H1 (cell line): ENCODE data around the gene TTC39A. TPM values are rescaled to one million over a fixed set of nuclear protein-coding genes. Genes with fewer than 3 reads are reported as not detected.

ENCODE experiments used
- CTCF ChIA-PET: fragments of 300-600 bp; sonication (Branson Sonifier 250); formaldehyde crosslinking; loops from one replicate; lab custom pipeline; 2021; ENCODE audit not compliant: partially characterized antibody; lab: Charles Lee
- POLR2A ChIA-PET: fragments of 300-600 bp; sonication (Branson Sonifier 250); formaldehyde crosslinking; loops from one replicate; lab custom pipeline; 2021; ENCODE audit warnings: inconsistent platforms; ENCODE audit not compliant: partially characterized antibody; lab: Charles Lee
- DNase-seq, 2 experiments: peaks; one replicate each; pipeline versions ENCODE4 v3.0.0 to v3.0.0-alpha.2; 2010 to 2022; ENCODE audit warnings: low spot score in 2 of 2, low read depth in 1 of 2, mixed read lengths in 1 of 2
- FAIRE-seq: peaks from 2 replicates; lab custom pipeline; 2011; peaks lifted over from hg19 to GRCh38; lab: Jason Lieb, UNC
- H2AFZ ChIP-seq: 2 replicates; pipeline ENCODE4 v1.8.1; 2012; ENCODE audit warnings: low read length, inconsistent platforms
- H2AK5ac ChIP-seq: 2 replicates; pipeline ENCODE4 v1.6.1; 2013; ENCODE audit warnings: low read depth, low read length
- H2BK120ac ChIP-seq: replicated peaks from 2 replicates; pipeline ENCODE3; 2013; ENCODE audit warnings: low read depth, low read length, inconsistent platforms
- H2BK12ac ChIP-seq: 2 replicates; pipeline ENCODE4 v1.6.1; 2013; ENCODE audit warnings: low read depth, low read length
- H2BK15ac ChIP-seq: 2 replicates; pipeline ENCODE4 v1.6.1; 2013; ENCODE audit warnings: low read length
- H2BK20ac ChIP-seq: 2 replicates; pipeline ENCODE4 v1.6.1; 2013; ENCODE audit warnings: low read length
- H2BK5ac ChIP-seq: 2 replicates; pipeline ENCODE4 v1.6.1; 2013; ENCODE audit warnings: low read depth, low read length
- H3K14ac ChIP-seq: 2 replicates; pipeline ENCODE4 v1.6.1; 2013; ENCODE audit warnings: inconsistent platforms; ENCODE audit not compliant: insufficient read length
- H3K18ac ChIP-seq: 2 replicates; pipeline ENCODE4 v1.6.1; 2013; ENCODE audit warnings: low read length; ENCODE audit errors: extremely low read depth
- H3K23ac ChIP-seq: 2 replicates; pipeline ENCODE4 v1.6.1; 2013; ENCODE audit warnings: inconsistent platforms; ENCODE audit not compliant: insufficient read length
- H3K23me2 ChIP-seq: 2 replicates; pipeline ENCODE4 v1.6.1; 2013; ENCODE audit warnings: low read depth, low read length
- H3K27ac ChIP-seq: 2 replicates; pipeline ENCODE4 v1.6.1; 2011; ENCODE audit warnings: low read depth, low read length, inconsistent platforms
- H3K27me3 ChIP-seq, 4 experiments: replicated peaks in 1 of 4; 1 replicate in 1 of 4; 2 replicates in 3 of 4; pipeline versions ENCODE4 v1.6.1 to v1.8.1; 2011 to 2013; ENCODE audit warnings: low read length in 3 of 4, mild to moderate bottlenecking in 3 of 4, inconsistent platforms in 2 of 4, mixed read lengths in 2 of 4, moderate library complexity in 1 of 4; ENCODE audit not compliant: control insufficient read depth in 3 of 4, insufficient read depth in 3 of 4; ENCODE audit errors: extremely low read depth in 1 of 4
- H3K36me3 ChIP-seq, 4 experiments: 2 replicates each; pipeline versions ENCODE4 v1.6.1 to v1.8.1; 2011 to 2013; ENCODE audit warnings: mild to moderate bottlenecking in 4 of 4, low read length in 3 of 4, moderate library complexity in 2 of 4, control low read depth in 1 of 4, inconsistent platforms in 1 of 4; ENCODE audit not compliant: insufficient read depth in 4 of 4, control insufficient read depth in 2 of 4
- H3K4ac ChIP-seq: replicated peaks from 2 replicates; pipeline ENCODE3; 2013; ENCODE audit warnings: low read length, low read depth, mixed read lengths, inconsistent platforms; ENCODE audit not compliant: insufficient read length
- H3K4me1 ChIP-seq, 4 experiments: replicated peaks in 1 of 4; 1 replicate in 1 of 4; 2 replicates in 3 of 4; pipeline versions ENCODE4 v1.6.1 to v1.8.1; 2011 to 2013; ENCODE audit warnings: low read length in 3 of 4, inconsistent platforms in 2 of 4, mixed read lengths in 1 of 4; ENCODE audit not compliant: insufficient read depth in 4 of 4, control insufficient read depth in 3 of 4
- H3K4me2 ChIP-seq, 2 experiments: 2 replicates each; pipeline versions ENCODE4 v1.6.1 to v1.8.1; 2011 to 2013; ENCODE audit warnings: low read depth in 2 of 2, low read length in 2 of 2, control low read depth in 1 of 2, inconsistent platforms in 1 of 2, mild to moderate bottlenecking in 1 of 2; ENCODE audit not compliant: insufficient read depth in 1 of 2
- H3K4me3 ChIP-seq, 4 experiments: fragments of 200-600, 300-600 bp in 1 of 4; sonication (generic), shearing (Covaris generic), sonication (Bioruptor Twin) in 1 of 4; 2 replicates each; pipeline versions ENCODE4 v1.5.1 to v1.8.1; 2011 to 2016; ENCODE audit warnings: low read length in 4 of 4, low read depth in 3 of 4, control low read depth in 2 of 4, inconsistent platforms in 2 of 4, mild to moderate bottlenecking in 2 of 4, mixed read lengths in 1 of 4, moderate library complexity in 1 of 4; ENCODE audit not compliant: insufficient read depth in 2 of 4; ENCODE audit errors: extremely low read depth in 1 of 4
- H3K56ac ChIP-seq: replicated peaks from 2 replicates; pipeline ENCODE3; 2013; ENCODE audit warnings: low read depth, mild to moderate bottlenecking, mixed read lengths, low read length, inconsistent platforms; ENCODE audit not compliant: insufficient read length
- H3K79me1 ChIP-seq: 2 replicates; pipeline ENCODE4 v1.6.1; 2013; ENCODE audit warnings: low read depth, low read length, control low read depth
- H3K79me2 ChIP-seq, 2 experiments: 2 replicates each; pipeline versions ENCODE4 v1.6.1 to v1.8.1; 2012 to 2013; ENCODE audit warnings: low read length in 2 of 2, mild to moderate bottlenecking in 2 of 2, inconsistent platforms in 1 of 2; ENCODE audit not compliant: insufficient read depth in 2 of 2, control insufficient read depth in 1 of 2
- H3K9ac ChIP-seq, 4 experiments: replicated peaks in 1 of 4; 1 replicate in 1 of 4; 2 replicates in 3 of 4; pipeline versions ENCODE4 v1.6.1 to v1.8.1; 2011 to 2013; ENCODE audit warnings: low read depth in 3 of 4, low read length in 3 of 4, control low read depth in 2 of 4, mild to moderate bottlenecking in 2 of 4, moderate library complexity in 2 of 4, inconsistent platforms in 1 of 4; ENCODE audit errors: extremely low read depth in 1 of 4
- H3K9me3 ChIP-seq, 2 experiments: 2 replicates each; pipeline versions ENCODE4 v1.6.1 to v1.8.1; 2012 to 2013; ENCODE audit warnings: mild to moderate bottlenecking in 2 of 2, moderate library complexity in 2 of 2, control low read depth in 1 of 2, inconsistent platforms in 1 of 2, low read depth in 1 of 2, low read length in 1 of 2, mixed read lengths in 1 of 2; ENCODE audit not compliant: insufficient read depth in 2 of 2
- H4K20me1 ChIP-seq, 2 experiments: replicated peaks in 1 of 2; 2 replicates each; pipeline versions ENCODE3 to v1.8.1; 2011 to 2013; ENCODE audit warnings: inconsistent platforms in 2 of 2, low read length in 2 of 2, mild to moderate bottlenecking in 1 of 2; ENCODE audit not compliant: insufficient read depth in 2 of 2, control insufficient read depth in 1 of 2
- H4K5ac ChIP-seq: 2 replicates; pipeline ENCODE4 v1.6.1; 2013; ENCODE audit warnings: low read length, low read depth, mixed read lengths, inconsistent platforms; ENCODE audit not compliant: insufficient read length
- H4K8ac ChIP-seq: 2 replicates; pipeline ENCODE4 v1.8.0; 2013; ENCODE audit warnings: mild to moderate bottlenecking, moderate library complexity, low read length, inconsistent platforms; ENCODE audit not compliant: insufficient read depth; ENCODE audit errors: extremely low read depth
- H4K91ac ChIP-seq: replicated peaks from 2 replicates; pipeline ENCODE3; 2013; ENCODE audit warnings: low read length, mixed read lengths, inconsistent platforms; ENCODE audit not compliant: insufficient read length
- SIX5 ChIP-seq: IDR thresholded peaks from 2 replicates; pipeline ENCODE4 v1.6.1; 2011; ENCODE audit warnings: mild to moderate bottlenecking, low read depth, low read length
- WGBS, 2 experiments: shearing (Covaris generic) in 1 of 2; methylation state at CpG; one replicate each; pipeline versions ENCODE4 v1.1.6 to v1.1.7; 2013 to 2015; ENCODE audit warnings: low lambda C conversion rate in 2 of 2, mixed read lengths in 2 of 2, inconsistent platforms in 1 of 2, low coverage in 1 of 2, missing lambda C conversion rate in 1 of 2; ENCODE audit not compliant: insufficient replicate concordance in 2 of 2, insufficient coverage in 1 of 2, insufficient read length in 1 of 2; ENCODE audit errors: extremely low coverage in 1 of 2, missing lambda C conversion rate in 1 of 2; 5-methylcytosine and 5-hydroxymethylcytosine counted together
- polyA plus RNA-seq, 7 experiments: library from polyadenylated mRNA; depleted of rRNA in 3 of 7; stranded (reverse) in 5 of 7; unstranded in 2 of 7; fragments of >200 nt in 5 of 7; fragments of 200-250 nt in 2 of 7; gene quantifications; 1 replicate in 5 of 7; 2 replicates in 1 of 7; 4 replicates in 1 of 7; pipeline versions ENCODE4 v1.2.1 to v1.2.3, GENCODE V29; 2011 to 2013; ENCODE audit warnings: missing spikeins in 2 of 7, mixed read lengths in 2 of 7
- total RNA-seq: library from RNA; stranded (reverse); fragmentation: NEBNext Ultra II Directional; extraction: Animal tissue kit (Norgen Biotek cat#: 25700); gene quantifications from 2 replicates; pipeline ENCODE4 v1.2.1, GENCODE V29; 2021

The TTC39A gene
- total and polyA plus RNA-seq, 2 of the 8 experiments (the other 6 are each of a cell fraction or from before 2014, with no cell fraction given) = 5.5 to 5.8 TPM

- Histone ChIP-seq H3K4me3 (no peak overlapping the region), H4K20me1 (no peaks in the 10 kb centered on the region), H3K79me1 (no peaks in the 10 kb centered on the region), H3K4ac (no peak overlapping the region), H2AK5ac (no peak overlapping the region), H3K9me3 (no peaks in the 10 kb centered on the region), H3K23me2 (no peaks in the 10 kb centered on the region), H3K4me1 (no peaks in the 10 kb centered on the region), H3K36me3 (peaks cover 0 to 9% (median 2%) of the 10 kb centered on the region in 4 experiments; a peak in 2 of 8 replicates), H3K23ac (no peak overlapping the region), H3K27ac (no peak overlapping the region), H3K56ac (no peak overlapping the region), H2BK5ac (no peak overlapping the region), H2BK12ac (no peak overlapping the region), H3K4me2 (no peak overlapping the region), H4K5ac (no peak overlapping the region), H2BK20ac (no peak overlapping the region), H3K18ac (no peak overlapping the region), H2BK15ac (no peak overlapping the region), H3K14ac (no peak overlapping the region), H2AFZ (no peak overlapping the region), H2BK120ac (no peak overlapping the region), H4K91ac (no peak overlapping the region), H3K27me3 (no peaks in the 10 kb centered on the region), H3K79me2 (no peaks in the 10 kb centered on the region), H3K9ac (no peak overlapping the region), H4K8ac (no peak overlapping the region)
- WGBS, 2 experiments = 89% methylated on average over 7 of the region's 7 CpGs; no CpG with 5 or more reads in 1 of the 2 experiments
- ChIA-PET CTCF (interaction anchor here (1.7 to 2.6 kb wide), 2 partner anchors 20 to 36 kb away, joined by 4 to 14 read pairs; no protein-coding TSS in a partner anchor), POLR2A (interaction anchor here (1.2 kb wide), 1 partner anchor 14 kb away, joined by 4 read pairs; no protein-coding TSS in a partner anchor)
- FAIRE-seq (no peak), DNase-seq (no peak)
- no peak for TF ChIP-seq SIX5
Measured at GRCh38 chr1:51276286-51276685, 54.1 kb downstream of the TTC39A start.
